Measurements from ENCODE around the gene HCFC1.
"Not testable (repeated sequence)": the region's sequence is repeated elsewhere in the genome, so short reads cannot be mapped to it uniquely, and the experiment has no call there.

HCFC1 gene

DNA sequence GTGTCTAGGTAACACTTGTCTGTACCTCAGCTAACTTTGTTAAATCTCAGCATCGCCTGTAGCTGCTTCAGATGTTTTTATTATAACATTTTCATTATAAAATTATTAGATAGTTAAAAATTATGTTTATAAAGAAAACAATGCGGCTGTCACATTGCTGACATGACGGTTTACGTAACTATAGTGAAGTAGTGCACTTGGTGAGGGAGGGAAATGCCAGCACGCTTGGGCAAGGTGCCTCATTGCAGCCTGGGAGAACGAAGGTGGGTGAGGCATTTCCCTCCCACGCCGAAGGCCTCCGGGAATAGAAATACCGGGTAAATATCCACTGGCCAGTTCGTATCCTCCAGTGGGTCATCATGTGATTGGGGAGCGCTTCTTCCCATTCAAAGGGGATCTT lies 16.9 kb upstream of the HCFC1 start:
- CTCF ChIA-PET, result no interaction called here
- Histone ChIP-seq H3K36me3 (ENCODE audit: control insufficient read depth in 4 of 4, insufficient read depth in 4 of 4, low read length in 3 of 4) (no peaks in the 10 kb centered on the region), H3K9me3 (ENCODE audit: control extremely low read depth in 1 of 5, control insufficient read depth in 4 of 5, insufficient read depth in 2 of 5, low read depth in 1 of 5, low read length in 4 of 5) (no peaks in the 10 kb centered on the region), H3K27me3 (replicated peaks in 2 of 5; ENCODE audit: control insufficient read depth in 4 of 5, insufficient read depth in 5 of 5, low read length in 4 of 5) (peaks cover 0 to 19% (median 0%) of the 10 kb centered on the region in 5 experiments), H3K4me1 (ENCODE audit: control extremely low read depth in 1 of 4, control insufficient read depth in 4 of 4, insufficient read depth in 4 of 4, low read length in 3 of 4) (peaks cover 0 to 30% (median 23%) of the 10 kb centered on the region in 4 experiments), H3K27ac (ENCODE audit: insufficient read depth in 1 of 2, low read depth in 1 of 2, low read length in 2 of 2, poor library complexity in 1 of 2, severe bottlenecking in 2 of 2) (no peak overlapping the region), H3K4me3 (ENCODE audit: control insufficient read depth in 1 of 7, extremely low read depth in 1 of 7, insufficient read depth in 4 of 7, low read depth in 2 of 7, low read length in 6 of 7) (no peak overlapping the region)
- POLR2A ChIA-PET, result interaction anchor here (0.6 kb wide), 1 partner anchor 468 kb away, joined by 3 read pairs; no protein-coding TSS in a partner anchor
- WGBS (ENCODE audit: insufficient coverage), result 92% methylated on average over 11 of the region's 12 CpGs
- no peak for DNase-seq

DNA sequence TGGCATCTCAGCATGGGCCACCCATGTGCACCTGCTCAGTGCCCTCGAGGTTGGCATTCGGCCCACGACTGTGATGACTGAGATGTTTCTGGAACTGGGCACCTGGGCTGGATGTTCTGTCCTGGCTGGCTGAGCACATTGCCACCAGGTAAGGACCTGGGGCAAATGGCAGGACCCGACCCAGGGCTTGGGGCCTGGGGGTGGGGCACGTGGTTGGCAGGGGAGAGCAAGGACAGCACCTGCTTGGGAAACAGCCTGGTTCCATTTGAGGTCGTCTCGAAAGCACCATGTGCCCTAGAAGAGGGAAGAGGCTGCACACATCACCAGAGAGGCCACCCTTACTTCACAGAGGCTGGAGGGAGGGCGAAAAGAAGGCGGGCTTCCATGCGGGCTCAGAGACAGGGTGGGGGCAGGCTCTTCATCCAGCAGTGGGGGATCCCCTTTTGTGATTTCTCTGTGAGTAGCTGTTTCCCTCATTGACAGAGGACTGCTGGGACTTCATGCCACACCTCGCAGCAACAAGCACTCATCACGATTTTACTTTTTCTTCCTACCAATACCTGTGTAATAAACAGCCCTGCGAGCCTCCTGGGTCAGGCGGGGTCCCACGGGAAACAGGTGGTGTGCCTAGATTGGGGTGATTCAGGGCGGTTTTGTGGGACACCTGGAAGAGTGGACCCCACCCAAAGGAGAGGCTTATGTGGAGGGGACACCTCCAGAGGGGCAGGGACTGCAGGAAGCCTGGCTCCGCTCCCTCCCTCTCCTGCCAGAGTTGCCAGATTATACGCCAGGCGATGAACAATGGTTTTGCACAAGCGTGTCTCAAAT lies 12.9 kb upstream of the HCFC1 start:
- Histone ChIP-seq H3K4me1 (ENCODE audit: control extremely low read depth in 1 of 4, control insufficient read depth in 4 of 4, insufficient read depth in 4 of 4, low read length in 3 of 4) (peaks cover 9 to 56% (median 46%) of the 10 kb centered on the region in 4 experiments), H3K27me3 (replicated peaks in 2 of 5; ENCODE audit: control insufficient read depth in 4 of 5, insufficient read depth in 5 of 5, low read length in 4 of 5) (peaks cover 0 to 25% (median 0%) of the 10 kb centered on the region in 5 experiments), H3K27ac (ENCODE audit: insufficient read depth in 1 of 2, low read depth in 1 of 2, low read length in 2 of 2, poor library complexity in 1 of 2, severe bottlenecking in 2 of 2) (peak overlapping the region; percentile 25 to 46), H3K36me3 (ENCODE audit: control insufficient read depth in 4 of 4, insufficient read depth in 4 of 4, low read length in 3 of 4) (no peaks in the 10 kb centered on the region), H3K4me3 (ENCODE audit: control insufficient read depth in 1 of 7, extremely low read depth in 1 of 7, insufficient read depth in 4 of 7, low read depth in 2 of 7, low read length in 6 of 7) (no peak overlapping the region), H3K9me3 (ENCODE audit: control extremely low read depth in 1 of 5, control insufficient read depth in 4 of 5, insufficient read depth in 2 of 5, low read depth in 1 of 5, low read length in 4 of 5) (no peaks in the 10 kb centered on the region)
- POLR2A ChIA-PET, result no interaction called here
- 78% methylated on average over 9 of the region's 20 CpGs for WGBS (ENCODE audit: insufficient coverage)
- CTCF ChIA-PET, result interaction anchor here (1.1 kb wide), 1 partner anchor 29 kb away, joined by 3 read pairs; no protein-coding TSS in a partner anchor
- peak in 2 of 3 donors; percentile 53 to 60 for DNase-seq

DNA sequence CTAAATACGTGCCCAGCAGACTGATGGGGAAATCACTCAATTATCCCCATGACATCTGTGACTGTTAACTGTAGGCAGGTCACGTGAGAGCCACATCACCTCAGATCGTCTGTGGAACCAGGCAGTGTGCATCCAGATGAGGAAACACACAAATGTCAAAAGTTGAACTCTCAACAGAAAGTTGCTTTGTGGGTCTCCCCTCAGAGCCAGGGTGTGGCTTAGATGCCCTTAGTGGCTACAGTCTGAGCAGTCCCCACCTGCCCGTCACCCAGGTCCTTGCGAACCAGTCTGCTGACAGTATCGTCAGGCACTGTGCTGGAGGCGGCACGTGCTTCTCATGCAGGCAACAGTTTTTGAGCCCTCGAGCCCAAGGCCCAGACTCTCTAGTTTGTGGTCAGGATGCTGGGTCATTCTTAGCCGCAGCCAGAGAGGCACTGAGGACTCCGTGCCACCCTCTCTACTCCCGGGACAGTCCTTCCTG lies 11.7 kb upstream of the HCFC1 start:
- ChIA-PET POLR2A (no interaction called here), CTCF (no interaction called here)
- Histone ChIP-seq H3K27ac (ENCODE audit: insufficient read depth in 1 of 2, low read depth in 1 of 2, low read length in 2 of 2, poor library complexity in 1 of 2, severe bottlenecking in 2 of 2) (no peak overlapping the region), H3K9me3 (ENCODE audit: control extremely low read depth in 1 of 5, control insufficient read depth in 4 of 5, insufficient read depth in 2 of 5, low read depth in 1 of 5, low read length in 4 of 5) (no peaks in the 10 kb centered on the region), H3K27me3 (replicated peaks in 2 of 5; ENCODE audit: control insufficient read depth in 4 of 5, insufficient read depth in 5 of 5, low read length in 4 of 5) (peaks cover 0 to 25% (median 0%) of the 10 kb centered on the region in 5 experiments), H3K4me1 (ENCODE audit: control extremely low read depth in 1 of 4, control insufficient read depth in 4 of 4, insufficient read depth in 4 of 4, low read length in 3 of 4) (peaks cover 9 to 56% (median 46%) of the 10 kb centered on the region in 4 experiments), H3K4me3 (ENCODE audit: control insufficient read depth in 1 of 7, extremely low read depth in 1 of 7, insufficient read depth in 4 of 7, low read depth in 2 of 7, low read length in 6 of 7) (no peak overlapping the region), H3K36me3 (ENCODE audit: control insufficient read depth in 4 of 4, insufficient read depth in 4 of 4, low read length in 3 of 4) (no peaks in the 10 kb centered on the region)
- WGBS (ENCODE audit: insufficient coverage), result 83% methylated on average over 11 of the region's 12 CpGs
- DNase-seq, result no peak

DNA sequence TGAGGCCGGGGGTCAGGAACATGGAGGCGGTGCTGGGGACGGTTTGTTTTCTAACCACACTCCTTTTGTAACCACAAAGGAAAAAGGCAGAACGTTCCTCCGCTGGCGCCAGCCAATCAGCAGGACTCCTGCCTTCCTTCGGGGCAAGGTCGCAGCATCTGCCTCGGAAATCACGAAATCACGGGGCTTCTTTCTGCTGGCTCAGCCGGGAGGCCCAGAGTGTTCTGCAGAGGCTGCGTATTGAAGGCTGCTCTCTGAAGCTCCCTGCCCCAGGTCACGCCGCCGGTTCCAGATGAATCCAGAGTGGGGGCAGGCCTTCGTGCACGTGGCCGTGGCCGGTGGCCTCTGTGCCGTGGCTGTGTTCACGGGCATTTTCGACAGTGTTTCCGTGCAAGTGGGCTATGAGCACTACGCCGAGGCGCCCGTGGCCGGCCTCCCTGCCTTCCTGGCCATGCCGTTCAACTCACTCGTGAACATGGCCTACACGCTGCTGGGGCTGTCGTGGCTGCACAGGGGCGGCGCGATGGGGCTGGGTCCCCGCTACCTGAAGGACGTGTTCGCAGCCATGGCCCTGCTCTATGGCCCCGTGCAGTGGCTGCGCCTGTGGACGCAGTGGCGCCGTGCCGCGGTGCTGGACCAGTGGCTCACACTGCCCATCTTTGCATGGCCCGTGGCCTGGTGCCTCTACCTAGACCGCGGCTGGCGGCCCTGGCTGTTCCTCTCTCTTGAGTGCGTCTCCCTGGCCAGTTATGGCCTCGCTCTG lies 10.3 kb upstream of the HCFC1 start:
- POLR2A ChIA-PET, result no interaction called here
- Histone ChIP-seq H3K4me1 (ENCODE audit: control extremely low read depth in 1 of 4, control insufficient read depth in 4 of 4, insufficient read depth in 4 of 4, low read length in 3 of 4) (peaks cover 9 to 53% (median 44%) of the 10 kb centered on the region in 4 experiments), H3K9me3 (ENCODE audit: control extremely low read depth in 1 of 5, control insufficient read depth in 4 of 5, insufficient read depth in 2 of 5, low read depth in 1 of 5, low read length in 4 of 5) (no peaks in the 10 kb centered on the region), H3K4me3 (ENCODE audit: control insufficient read depth in 1 of 7, extremely low read depth in 1 of 7, insufficient read depth in 4 of 7, low read depth in 2 of 7, low read length in 6 of 7) (peak overlapping the region in 2 of 7 experiments; percentile 22 to 23), H3K36me3 (ENCODE audit: control insufficient read depth in 4 of 4, insufficient read depth in 4 of 4, low read length in 3 of 4) (no peaks in the 10 kb centered on the region), H3K27me3 (replicated peaks in 2 of 5; ENCODE audit: control insufficient read depth in 4 of 5, insufficient read depth in 5 of 5, low read length in 4 of 5) (peaks cover 0 to 25% (median 0%) of the 10 kb centered on the region in 5 experiments), H3K27ac (ENCODE audit: insufficient read depth in 1 of 2, low read depth in 1 of 2, low read length in 2 of 2, poor library complexity in 1 of 2, severe bottlenecking in 2 of 2) (no peak overlapping the region)
- peak; percentile 55 to 87 (median 84) for DNase-seq
- CTCF ChIA-PET, result no interaction called here
- WGBS (ENCODE audit: insufficient coverage), result 68% methylated on average over 51 of the region's 52 CpGs

DNA sequence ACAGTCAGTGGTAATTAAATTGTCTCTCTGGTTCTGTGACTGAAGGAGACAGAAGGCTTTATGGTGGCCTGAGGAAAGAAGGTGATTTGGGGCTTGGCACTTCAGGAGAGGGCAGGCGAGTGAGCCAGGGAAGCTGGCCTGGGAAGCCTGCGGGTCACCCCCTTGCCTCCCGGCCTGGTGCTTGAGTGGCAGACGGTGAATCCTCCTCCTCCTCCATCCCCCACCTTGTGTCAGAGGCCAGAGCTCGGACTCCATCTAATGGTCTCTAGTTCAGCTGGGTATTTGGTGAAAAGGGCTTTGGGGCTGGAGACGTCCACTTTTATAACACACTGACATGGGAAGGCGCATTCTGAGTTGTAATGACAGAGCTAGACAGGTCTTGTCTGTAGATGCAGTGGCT lies 9.6 kb upstream of the HCFC1 start:
- Histone ChIP-seq H3K27ac (ENCODE audit: insufficient read depth in 1 of 2, low read depth in 1 of 2, low read length in 2 of 2, poor library complexity in 1 of 2, severe bottlenecking in 2 of 2) (no peak overlapping the region), H3K9me3 (ENCODE audit: control extremely low read depth in 1 of 5, control insufficient read depth in 4 of 5, insufficient read depth in 2 of 5, low read depth in 1 of 5, low read length in 4 of 5) (no peaks in the 10 kb centered on the region), H3K4me3 (ENCODE audit: control insufficient read depth in 1 of 7, extremely low read depth in 1 of 7, insufficient read depth in 4 of 7, low read depth in 2 of 7, low read length in 6 of 7) (peak overlapping the region in 2 of 7 experiments; percentile 22 to 23), H3K36me3 (ENCODE audit: control insufficient read depth in 4 of 4, insufficient read depth in 4 of 4, low read length in 3 of 4) (no peaks in the 10 kb centered on the region), H3K4me1 (ENCODE audit: control extremely low read depth in 1 of 4, control insufficient read depth in 4 of 4, insufficient read depth in 4 of 4, low read length in 3 of 4) (peaks cover 9 to 48% (median 43%) of the 10 kb centered on the region in 4 experiments), H3K27me3 (replicated peaks in 2 of 5; ENCODE audit: control insufficient read depth in 4 of 5, insufficient read depth in 5 of 5, low read length in 4 of 5) (peaks cover 0 to 25% (median 0%) of the 10 kb centered on the region in 5 experiments)
- CTCF ChIA-PET, result no interaction called here
- no peak for DNase-seq
- 81% methylated on average over 5 of the region's 7 CpGs for WGBS (ENCODE audit: insufficient coverage)
- POLR2A ChIA-PET, result no interaction called here

DNA sequence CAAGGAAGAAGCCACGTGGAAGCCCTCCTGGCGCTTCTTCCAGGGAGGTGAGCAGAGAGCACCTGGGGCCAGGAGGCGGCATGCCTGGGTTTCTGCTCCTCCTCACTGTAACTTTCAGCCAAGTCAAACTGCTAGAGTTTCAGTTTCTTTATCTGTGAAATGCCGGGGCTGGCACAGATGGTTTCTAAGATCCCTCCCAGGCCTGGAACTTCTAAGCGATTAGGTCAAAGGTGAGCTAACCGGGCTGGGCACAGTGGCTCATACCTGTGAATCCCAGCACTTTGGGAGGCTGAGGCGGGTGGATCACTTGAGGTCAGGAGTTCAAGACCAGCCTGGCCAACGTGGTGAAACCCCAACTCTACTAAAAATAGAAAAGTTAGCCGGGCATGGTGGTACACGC lies 8.8 kb upstream of the HCFC1 start:
- peaks cover 0 to 25% (median 0%) of the 10 kb centered on the region in 5 experiments for H3K27me3 ChIP-seq (replicated peaks in 2 of 5; ENCODE audit: control insufficient read depth in 4 of 5, insufficient read depth in 5 of 5, low read length in 4 of 5)
- H3K36me3 ChIP-seq (ENCODE audit: control insufficient read depth in 4 of 4, insufficient read depth in 4 of 4, low read length in 3 of 4); H3K9me3 ChIP-seq (ENCODE audit: control extremely low read depth in 1 of 5, control insufficient read depth in 4 of 5, insufficient read depth in 2 of 5, low read depth in 1 of 5, low read length in 4 of 5); DNase-seq; H3K4me3 ChIP-seq (ENCODE audit: control insufficient read depth in 1 of 7, extremely low read depth in 1 of 7, insufficient read depth in 4 of 7, low read depth in 2 of 7, low read length in 6 of 7); H3K27ac ChIP-seq (ENCODE audit: insufficient read depth in 1 of 2, low read depth in 1 of 2, low read length in 2 of 2, poor library complexity in 1 of 2, severe bottlenecking in 2 of 2); POLR2A ChIA-PET: not testable (repeated sequence)
- CTCF ChIA-PET, result interaction anchor here (0.8 to 1.4 kb wide), 3 partner anchors 12 to 33 kb away, joined by 3 to 4 read pairs (median 3); no protein-coding TSS in a partner anchor
- H3K4me1 ChIP-seq (ENCODE audit: control extremely low read depth in 1 of 4, control insufficient read depth in 4 of 4, insufficient read depth in 4 of 4, low read length in 3 of 4), result peaks cover 9 to 45% (median 41%) of the 10 kb centered on the region in 4 experiments
- WGBS (ENCODE audit: insufficient coverage), result 76% methylated on average over 7 of the region's 10 CpGs

Measured in common myeloid progenitor, CD34-positive (primary cell).